GM21529 (cell line): Measurements from ENCODE around the gene UPP1.

Experiments used
- ATAC-seq: cut with Tn5 transposase; IDR thresholded peaks from one replicate; pipeline ENCODE4 v1.9.1; 2021; ENCODE audit not compliant: unreplicated experiment

The UPP1 gene

GRCh38 chr7:48085433-48085791 lies 3.7 kb upstream of the UPP1 start:
- ATAC-seq = peak; percentile 10

DNA sequence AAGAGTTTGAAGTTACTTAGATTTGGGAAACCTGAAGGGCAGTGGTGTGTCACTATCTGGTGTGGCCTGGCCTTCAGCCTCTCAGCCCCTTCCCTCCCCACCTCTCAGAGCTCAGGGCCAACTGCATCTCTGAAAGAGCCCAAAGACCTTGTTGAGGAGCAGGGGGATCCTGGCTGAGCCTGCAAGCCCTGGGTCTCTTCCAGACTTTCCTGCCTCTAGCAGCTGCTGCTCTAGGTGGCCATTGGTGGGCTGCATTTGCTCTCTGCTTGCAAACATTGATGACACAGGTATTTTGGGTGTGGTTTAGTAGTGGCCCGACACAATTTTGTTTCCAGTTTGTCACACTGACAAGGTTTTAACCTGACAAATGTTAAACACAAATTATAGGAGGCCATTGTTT lies 3.1 kb upstream of the UPP1 start:
- no peak for ATAC-seq

DNA sequence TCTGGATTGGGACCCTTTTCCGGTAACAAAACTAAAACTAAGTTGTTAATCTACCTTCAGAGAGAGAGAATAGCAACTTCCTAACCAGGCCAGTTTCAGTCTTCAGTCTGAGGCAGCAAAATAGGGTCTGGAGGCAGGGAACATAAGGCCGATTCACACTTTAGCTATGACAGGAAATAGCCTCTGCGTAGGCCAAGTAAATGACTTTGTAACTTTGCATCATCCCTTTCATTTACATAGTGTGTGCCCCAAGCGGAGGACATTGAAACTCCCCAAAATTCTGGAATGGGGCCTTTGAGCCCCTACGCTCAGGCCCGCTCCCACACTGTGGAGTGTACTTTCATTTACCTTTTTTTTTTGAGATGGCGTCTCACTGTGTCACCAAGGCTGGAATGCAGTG lies 1.7 kb upstream of the UPP1 start:
- ATAC-seq = peak; percentile 28

GRCh38 chr7:48088559-48089045 lies 463 bp upstream of the UPP1 start:
- ATAC-seq = peak; percentile 47

DNA sequence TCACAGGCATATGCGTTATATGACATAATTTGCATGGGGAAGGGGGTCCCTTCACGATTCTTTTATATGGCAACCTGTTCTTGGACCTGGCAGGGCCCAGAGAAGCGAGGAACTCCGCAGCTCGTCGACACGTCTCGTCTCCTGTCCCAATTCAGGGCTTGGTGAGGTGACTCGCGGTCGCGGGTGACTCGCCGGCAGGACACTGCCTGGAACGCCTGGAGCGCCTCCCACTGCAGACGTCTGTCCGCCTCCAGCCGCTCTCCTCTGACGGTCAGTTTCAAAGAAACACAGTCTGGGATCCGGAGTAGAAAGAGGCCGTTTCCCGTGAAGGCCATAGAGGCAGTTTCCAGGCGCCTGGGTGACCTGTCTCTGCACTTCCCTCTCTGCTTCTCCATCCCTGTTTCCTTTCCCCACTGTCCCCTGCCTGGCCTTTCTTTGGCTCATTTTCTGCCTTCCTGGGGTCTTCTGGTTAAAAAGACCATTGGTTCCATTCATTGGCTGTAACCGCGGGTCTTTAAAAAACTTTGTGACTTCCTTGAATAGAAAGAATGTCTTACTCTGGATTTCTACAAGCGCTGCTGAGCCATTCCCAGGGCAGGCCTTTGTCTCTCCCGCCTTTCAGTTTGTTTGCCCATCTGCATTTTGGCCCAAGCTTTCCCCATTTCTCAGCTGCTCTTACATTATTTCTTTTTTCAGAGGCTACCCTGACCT lies 1.2 kb downstream of the UPP1 start:
- ATAC-seq = no peak

GRCh38 chr7:48091506-48092433 lies 2.7 kb downstream of the UPP1 start:
- ATAC-seq = no peak

GRCh38 chr7:48094861-48095293 lies 5.8 kb downstream of the UPP1 start:
- ATAC-seq = no peak

- ATAC-seq = no peak
Measured at GRCh38 chr7:48096273-48096672, 7.2 kb downstream of the UPP1 start.

DNA sequence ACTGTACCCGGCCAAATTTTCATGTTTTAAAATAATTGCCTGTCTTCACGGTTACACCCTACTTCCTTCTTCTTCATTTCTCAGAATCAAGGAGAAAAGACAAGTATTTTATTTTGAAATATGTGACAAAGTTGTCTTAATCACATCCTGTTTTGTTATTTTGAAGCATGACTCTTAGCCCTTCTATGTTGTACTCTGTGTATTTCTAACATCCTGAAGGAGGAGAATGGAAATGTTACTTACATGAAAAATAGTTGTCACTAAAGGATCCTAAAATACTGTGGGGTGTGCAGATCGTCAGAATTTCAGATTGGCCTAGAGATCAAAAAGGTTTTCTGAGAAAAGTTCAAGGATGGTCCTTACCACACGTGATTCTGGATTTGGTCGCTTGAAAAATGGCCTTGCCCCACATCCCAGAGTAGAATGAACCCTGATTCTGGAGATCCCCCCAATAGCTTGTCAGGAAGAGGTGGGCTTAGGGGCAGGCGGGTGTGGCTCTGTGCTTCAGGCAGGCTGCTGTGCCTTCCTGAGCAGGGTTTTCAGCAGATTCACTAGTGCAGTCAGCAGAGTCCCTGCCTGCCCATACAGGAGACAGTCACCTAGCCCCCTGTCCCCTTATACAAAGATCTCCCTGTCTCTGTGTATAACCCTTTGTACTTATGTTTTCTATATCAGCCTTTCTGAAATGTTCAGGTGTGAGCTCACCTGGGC lies 8.6 kb downstream of the UPP1 start:
- ATAC-seq = no peak

- ATAC-seq = no peak
Measured at GRCh38 chr7:48098846-48099245, 9.8 kb downstream of the UPP1 start.

DNA sequence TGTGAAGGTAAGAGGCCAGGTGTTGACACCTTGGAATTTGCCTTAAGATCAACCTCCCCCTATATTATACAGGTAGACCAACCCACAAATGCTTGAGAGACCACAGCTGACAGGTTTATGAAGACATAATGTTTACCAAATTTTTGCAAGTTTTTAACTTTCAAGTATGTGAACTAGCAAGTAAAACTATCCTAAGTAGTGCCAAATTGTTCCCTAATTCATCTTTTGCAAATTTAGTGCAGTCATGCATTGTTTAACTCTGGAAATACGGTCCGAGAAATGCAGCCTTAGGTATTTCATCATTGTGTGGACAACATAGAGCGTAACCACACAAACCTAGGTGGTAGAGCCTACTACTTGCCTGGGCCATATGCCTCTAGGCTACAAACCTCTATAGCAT lies 10.7 kb downstream of the UPP1 start:
- ATAC-seq = no peak

DNA sequence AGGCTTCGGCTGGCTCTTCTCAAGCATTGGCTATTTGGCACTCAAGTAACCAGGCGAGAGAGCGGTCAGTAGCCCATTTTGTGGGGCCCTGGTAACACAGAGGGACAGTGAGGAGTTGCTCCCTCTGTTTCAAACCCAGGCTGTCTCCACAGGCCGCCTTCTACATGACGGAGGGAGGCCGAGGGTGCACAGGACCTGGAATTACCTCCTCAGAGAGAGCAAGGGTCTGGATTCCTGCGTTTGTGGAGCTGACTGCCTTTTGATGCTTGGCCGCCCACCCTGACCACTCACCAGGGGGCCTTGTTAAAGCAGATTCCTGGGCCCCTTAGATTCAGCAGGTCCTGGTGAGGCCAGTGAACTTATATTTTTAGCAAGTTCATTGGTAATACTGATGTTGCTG lies 12.3 kb downstream of the UPP1 start:
- no peak for ATAC-seq

GRCh38 chr7:48101968-48102367 lies 12.9 kb downstream of the UPP1 start:
- no peak for ATAC-seq

GRCh38 chr7:48102530-48102929 lies 13.5 kb downstream of the UPP1 start:
- ATAC-seq = no peak

DNA sequence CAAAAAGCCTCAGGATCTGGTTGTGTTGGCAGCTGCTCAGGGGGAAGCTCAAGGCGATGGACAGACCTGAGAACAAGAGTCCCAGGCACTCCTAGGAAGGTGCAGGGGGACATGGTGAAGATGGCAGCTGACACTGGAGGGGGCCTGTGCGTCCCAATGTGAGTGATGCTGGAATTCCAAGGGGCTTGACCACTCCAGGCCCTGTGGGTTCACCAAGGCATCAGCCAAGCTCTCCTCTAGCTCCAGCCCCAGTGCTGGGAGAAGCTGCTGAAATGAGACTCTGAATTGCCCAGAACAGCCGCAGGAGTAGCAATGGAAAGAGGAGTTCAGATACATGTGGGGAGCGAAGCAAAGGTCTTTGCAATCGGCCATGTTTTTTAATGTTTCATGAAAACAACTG lies 16.0 kb downstream of the UPP1 start:
- ATAC-seq = no peak

DNA sequence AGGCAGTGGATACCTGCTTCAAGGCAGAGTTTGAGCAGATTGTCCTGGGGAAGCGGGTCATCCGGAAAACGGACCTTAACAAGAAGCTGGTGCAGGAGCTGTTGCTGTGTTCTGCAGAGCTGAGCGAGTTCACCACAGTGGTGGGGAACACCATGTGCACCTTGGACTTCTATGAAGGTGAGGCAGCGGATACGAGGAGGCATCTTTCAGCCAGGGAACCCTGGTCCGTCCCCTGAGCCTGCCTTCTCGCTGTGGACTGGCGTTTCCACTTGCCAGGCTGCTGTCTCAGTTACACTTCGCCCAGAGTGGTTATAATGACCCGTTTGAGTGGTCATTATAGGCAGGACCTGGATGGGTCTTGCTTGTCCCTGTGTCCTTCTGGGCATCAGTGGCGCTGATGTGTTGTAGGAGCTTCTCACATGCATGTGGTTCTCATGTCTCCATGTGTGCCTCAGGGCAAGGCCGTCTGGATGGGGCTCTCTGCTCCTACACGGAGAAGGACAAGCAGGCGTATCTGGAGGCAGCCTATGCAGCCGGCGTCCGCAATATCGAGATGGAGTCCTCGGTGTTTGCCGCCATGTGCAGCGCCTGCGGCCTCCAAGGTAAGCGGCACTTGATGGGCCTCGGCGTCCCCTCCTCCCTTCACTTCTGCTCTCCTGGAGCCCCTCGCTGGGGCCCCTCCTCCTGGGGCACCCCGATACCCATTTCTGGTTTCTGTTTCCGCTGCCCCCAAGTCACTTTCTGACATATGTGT lies 18.0 kb downstream of the UPP1 start:
- ATAC-seq = no peak

GRCh38 chr7:48107926-48108472 lies 18.9 kb downstream of the UPP1 start:
- no peak for ATAC-seq

DNA sequence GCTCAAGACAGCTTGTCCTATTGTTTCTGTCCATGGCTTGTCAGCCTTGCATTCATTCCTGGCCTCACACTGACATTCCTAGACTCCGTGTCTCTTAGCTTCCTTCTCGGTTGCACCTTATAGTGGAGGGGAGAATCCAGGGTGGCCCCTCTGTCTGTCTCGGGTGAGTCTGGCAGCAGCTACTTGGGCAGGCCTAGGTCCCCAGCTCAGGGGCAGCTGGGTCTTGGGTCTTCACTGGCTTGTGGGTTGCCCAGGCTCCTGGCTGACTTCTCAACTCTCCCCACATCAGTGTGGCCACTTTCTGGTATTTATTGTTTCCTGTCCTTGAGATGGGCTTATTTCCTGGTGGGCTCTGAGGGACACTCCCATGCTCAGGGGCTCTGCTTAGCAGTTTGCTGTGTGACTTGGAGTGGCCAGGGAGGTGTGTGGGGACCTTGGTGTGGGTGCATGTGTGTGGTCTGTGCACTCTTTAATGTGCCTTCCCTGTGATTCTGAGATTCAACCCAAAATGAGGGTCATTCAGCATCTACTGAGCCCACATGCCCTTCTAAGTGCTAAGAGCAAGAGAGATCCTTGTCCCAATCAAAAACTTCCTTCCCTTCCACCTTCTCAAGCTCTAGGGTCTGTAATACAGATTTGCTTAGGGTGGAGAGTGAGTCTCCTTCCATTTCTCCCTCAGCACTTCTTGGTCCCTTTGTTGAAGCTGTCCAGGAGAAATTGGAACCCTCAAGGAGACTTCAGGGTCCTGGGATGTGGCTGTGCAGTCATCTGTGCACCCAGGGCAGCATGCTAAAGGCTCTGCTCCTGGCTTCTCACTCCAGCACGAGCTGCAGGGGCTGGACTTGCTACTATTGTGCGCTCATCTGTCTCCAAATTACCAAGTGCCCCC lies 20.1 kb downstream of the UPP1 start:
- ATAC-seq = no peak

GRCh38 chr7:48109848-48110663 lies 21.0 kb downstream of the UPP1 start:
- peak; percentile 95 for ATAC-seq
